Tibial nerve (tissue), 4 donors: ENCODE measurements around the gene PLCB1.

Experiments used
- CTCF ChIP-seq, 5 experiments: fragments of 200-600 bp in 3 of 5; fragments of 450-650 bp in 2 of 5; sonication (generic) in 3 of 5; IDR thresholded peaks; one replicate each; pipeline ENCODE4 v1.5.1; 2016 to 2019; ENCODE audit warnings: antibody characterized with exemption in 5 of 5, mild to moderate bottlenecking in 3 of 5, moderate library complexity in 2 of 5
- EP300 ChIP-seq, 2 donors: sonication (generic); formaldehyde crosslinking; IDR thresholded peaks; one replicate each; pipeline ENCODE4 v1.6.1; 2017; ENCODE audit warnings: antibody characterized with exemption in 2 of 2, mild to moderate bottlenecking in 1 of 2
- POLR2A ChIP-seq, 2 donors: fragments of 450-650 bp; IDR thresholded peaks; one replicate each; pipeline ENCODE4 v1.6.1; 2017; ENCODE audit warnings: antibody characterized with exemption in 2 of 2, mild to moderate bottlenecking in 2 of 2, moderate library complexity in 2 of 2

GRCh38 chr20:8470156-8470555 is 338.1 kb downstream of the PLCB1 start:
- TF ChIP-seq CTCF (IDR thresholded peaks at IDR 0.05), result no peak
- TF ChIP-seq POLR2A (IDR thresholded peaks at IDR 0.05), result no peak
- no peak for TF ChIP-seq EP300 (IDR thresholded peaks at IDR 0.05)
